ENCODE data around the gene PID1.

DNA sequence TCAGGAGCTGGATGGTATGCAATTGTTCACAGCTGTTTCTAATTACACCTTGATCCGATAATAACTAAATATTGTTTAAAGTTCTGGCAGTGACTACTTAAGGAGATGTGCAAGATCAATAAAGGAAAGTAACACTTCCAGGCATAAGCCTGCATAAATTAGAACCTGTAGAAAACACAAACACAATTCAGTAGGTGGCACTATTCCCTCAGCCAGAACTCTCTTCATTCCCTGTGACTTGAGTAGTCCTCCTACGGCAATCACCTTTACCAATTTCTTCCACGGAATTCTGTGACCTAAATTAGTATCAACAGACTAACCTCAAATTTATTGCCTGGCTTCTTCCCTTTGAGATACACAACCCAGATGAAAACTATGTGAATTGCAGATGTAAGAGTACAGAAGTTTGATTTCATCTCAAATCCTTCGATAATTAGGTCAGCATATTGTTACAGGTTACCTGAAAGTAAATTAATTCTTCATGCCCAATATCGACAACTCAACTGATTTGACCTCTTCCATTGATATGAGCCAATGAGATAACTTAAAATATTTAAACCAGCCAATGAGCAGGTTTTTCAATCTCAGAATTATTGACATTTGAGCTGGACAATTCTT is 137.8 kb downstream of the PID1 start:
- TF ChIP-seq, protein P1, sequence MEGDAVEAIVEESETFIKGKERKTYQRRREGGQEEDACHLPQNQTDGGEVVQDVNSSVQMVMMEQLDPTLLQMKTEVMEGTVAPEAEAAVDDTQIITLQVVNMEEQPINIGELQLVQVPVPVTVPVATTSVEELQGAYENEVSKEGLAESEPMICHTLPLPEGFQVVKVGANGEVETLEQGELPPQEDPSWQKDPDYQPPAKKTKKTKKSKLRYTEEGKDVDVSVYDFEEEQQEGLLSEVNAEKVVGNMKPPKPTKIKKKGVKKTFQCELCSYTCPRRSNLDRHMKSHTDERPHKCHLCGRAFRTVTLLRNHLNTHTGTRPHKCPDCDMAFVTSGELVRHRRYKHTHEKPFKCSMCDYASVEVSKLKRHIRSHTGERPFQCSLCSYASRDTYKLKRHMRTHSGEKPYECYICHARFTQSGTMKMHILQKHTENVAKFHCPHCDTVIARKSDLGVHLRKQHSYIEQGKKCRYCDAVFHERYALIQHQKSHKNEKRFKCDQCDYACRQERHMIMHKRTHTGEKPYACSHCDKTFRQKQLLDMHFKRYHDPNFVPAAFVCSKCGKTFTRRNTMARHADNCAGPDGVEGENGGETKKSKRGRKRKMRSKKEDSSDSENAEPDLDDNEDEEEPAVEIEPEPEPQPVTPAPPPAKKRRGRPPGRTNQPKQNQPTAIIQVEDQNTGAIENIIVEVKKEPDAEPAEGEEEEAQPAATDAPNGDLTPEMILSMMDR (IDR thresholded peaks at IDR 0.05) = no peak
- TF ChIP-seq POLR2A (IDR thresholded peaks at IDR 0.05) = no peak

Data from lower leg skin (tissue), 3 donors.